Erythroblast (primary cell): Measurements from ENCODE around the gene HSPA2.

Experiments used
- GATA1 ChIP-seq: IDR thresholded peaks from 2 replicates; pipeline ENCODE4 v1.6.1; 2011; ENCODE audit warnings: low read depth, mild to moderate bottlenecking, control low read depth, low read length, moderate library complexity
- POLR2A ChIP-seq: IDR thresholded peaks from 2 replicates; pipeline ENCODE4 v1.6.1; 2011; ENCODE audit warnings: mild to moderate bottlenecking, low read length

GRCh38 chr14:64518229-64518628, 22.3 kb upstream of the HSPA2 start:
- TF ChIP-seq POLR2A, result no peak
- no peak for TF ChIP-seq GATA1
